OCI-LY1 (cell line): ENCODE results near the gene P2RY8.

Experiments used
- H2AFZ ChIP-seq: fragments of 200-600 bp; sonication (generic), shearing (Covaris generic); 2 replicates; pipeline ENCODE4 v1.6.0; 2014; ENCODE audit warnings: antibody characterized with exemption, mild to moderate bottlenecking, low read length
- H3F3A ChIP-seq: fragments of 200-600 bp; sonication (generic), shearing (Covaris generic); 2 replicates; pipeline ENCODE4 v1.6.0; 2014; ENCODE audit warnings: mild to moderate bottlenecking, antibody characterized with exemption, low read length, moderate library complexity; ENCODE audit not compliant: insufficient read depth
- H3K27ac ChIP-seq: fragments of 200-600 bp; sonication (generic); 2 replicates; pipeline ENCODE4 v1.5.1; 2014; ENCODE audit warnings: low read length, mixed run types, mild to moderate bottlenecking, low read depth; ENCODE audit not compliant: poor library complexity, severe bottlenecking
- H3K27me3 ChIP-seq: fragments of 200-600 bp; sonication (generic); 2 replicates; pipeline ENCODE4 v1.6.0; 2014; ENCODE audit warnings: antibody characterized with exemption, mild to moderate bottlenecking, low read length, moderate library complexity; ENCODE audit not compliant: insufficient read depth
- H3K36me3 ChIP-seq: fragments of 200-600 bp; sonication (generic); 2 replicates; pipeline ENCODE4 v1.6.1; 2014; ENCODE audit warnings: mild to moderate bottlenecking, antibody characterized with exemption, low read length, moderate library complexity, mixed read lengths; ENCODE audit not compliant: insufficient read depth
- H3K4me1 ChIP-seq: fragments of 200-600 bp; sonication (generic); 2 replicates; pipeline ENCODE4 v1.5.1; 2014; ENCODE audit warnings: mild to moderate bottlenecking, low read length, moderate library complexity; ENCODE audit not compliant: insufficient read depth, severe bottlenecking
- H3K4me2 ChIP-seq: fragments of 200-600 bp; sonication (generic), shearing (Covaris generic); 2 replicates; pipeline ENCODE4 v1.6.1; 2014; ENCODE audit warnings: low read length
- H3K4me3 ChIP-seq: fragments of 200-600 bp; sonication (generic); 2 replicates; pipeline ENCODE4 v1.5.1; 2014; ENCODE audit warnings: low read length, low read depth, mild to moderate bottlenecking, mixed read lengths; ENCODE audit not compliant: poor library complexity, severe bottlenecking
- H3K79me2 ChIP-seq: fragments of 200-600 bp; shearing (Covaris generic); 2 replicates; pipeline ENCODE4 v1.6.1; 2016; ENCODE audit warnings: mixed run types, low read length, mixed read lengths; ENCODE audit not compliant: insufficient read depth
- H3K9ac ChIP-seq: fragments of 200-600 bp; sonication (generic), shearing (Covaris generic); 2 replicates; pipeline ENCODE4 v1.6.1; 2014; ENCODE audit warnings: mild to moderate bottlenecking, low read length, mixed read lengths
- H3K9me2 ChIP-seq: fragments of 200-600 bp; sonication (generic), shearing (Covaris generic); 2 replicates; pipeline ENCODE4 v1.6.1; 2014; ENCODE audit warnings: low read depth, mild to moderate bottlenecking, low read length, mixed read lengths
- H3K9me3 ChIP-seq: fragments of 200-600 bp; shearing (Covaris generic); 2 replicates; pipeline ENCODE4 v1.6.1; 2014; ENCODE audit warnings: low read length, mixed read lengths
- H4K20me1 ChIP-seq: fragments of 200-600 bp; sonication (generic), shearing (Covaris generic); 2 replicates; pipeline ENCODE4 v1.6.0; 2016; ENCODE audit warnings: mild to moderate bottlenecking, low read length; ENCODE audit not compliant: insufficient read depth
- CTCF ChIP-seq: fragments of 200-600 bp; sonication (generic), shearing (Covaris generic); IDR thresholded peaks from 2 replicates; pipeline ENCODE4 v1.5.1; 2017; ENCODE audit warnings: mild to moderate bottlenecking, antibody characterized with exemption, low read length, moderate library complexity, mixed read lengths
- EZH2 ChIP-seq: fragments of 200-600 bp; sonication (generic), shearing (Covaris generic); IDR thresholded peaks from 2 replicates; pipeline ENCODE4 v1.8.0; 2017; ENCODE audit warnings: borderline replicate concordance, mixed run types, mild to moderate bottlenecking, antibody characterized with exemption, low read length, moderate library complexity, mixed read lengths

The P2RY8 gene

GRCh38 chrX:1451661-1452515 is 85.1 kb downstream of the P2RY8 start:
- Histone ChIP-seq H3K9ac (peak overlapping the region; percentile 93), H3K27me3 (no peaks in the 10 kb centered on the region), H3K4me2 (peak overlapping the region; percentile 90), H3K36me3 (peaks cover 30% of the 10 kb centered on the region), H3K9me3 (no peaks in the 10 kb centered on the region; the same call in 1 of the 2 replicates), H3F3A (no peaks in the 10 kb centered on the region), H4K20me1 (no peaks in the 10 kb centered on the region), H3K4me3 (peak overlapping the region; percentile 96), H3K27ac (peak overlapping the region; percentile 50), H3K4me1 (peaks cover 37% of the 10 kb centered on the region), H3K9me2 (no peaks in the 10 kb centered on the region), H3K79me2 (peaks cover 36% of the 10 kb centered on the region), H2AFZ (no peak overlapping the region)
- TF ChIP-seq CTCF, result no peak
- TF ChIP-seq EZH2, result no peak

GRCh38 chrX:1451251-1451660 is 85.7 kb downstream of the P2RY8 start:
- peaks cover 37% of the 10 kb centered on the region for H3K79me2 ChIP-seq
- peak overlapping the region; percentile 96 for H3K4me3 ChIP-seq
- no peaks in the 10 kb centered on the region for H4K20me1 ChIP-seq
- H3K4me1 ChIP-seq, result peaks cover 35% of the 10 kb centered on the region
- no peak for TF ChIP-seq EZH2
- no peak for TF ChIP-seq CTCF
- no peaks in the 10 kb centered on the region for H3F3A ChIP-seq
- peak overlapping the region; percentile 90 for H3K4me2 ChIP-seq
- no peaks in the 10 kb centered on the region for H3K27me3 ChIP-seq
- no peaks in the 10 kb centered on the region; the same call in 1 of the 2 replicates for H3K9me3 ChIP-seq
- no peak overlapping the region for H2AFZ ChIP-seq
- H3K27ac ChIP-seq, result no peak overlapping the region
- H3K9me2 ChIP-seq, result no peaks in the 10 kb centered on the region
- peak overlapping the region; percentile 93 for H3K9ac ChIP-seq
- H3K36me3 ChIP-seq, result peaks cover 30% of the 10 kb centered on the region

- TF ChIP-seq EZH2 (no peak), CTCF (no peak)
- H3K79me2 ChIP-seq, result peaks cover 37% of the 10 kb centered on the region
- peaks cover 34% of the 10 kb centered on the region for H3K36me3 ChIP-seq
- H3K27me3 ChIP-seq, result no peaks in the 10 kb centered on the region
- H4K20me1 ChIP-seq, result no peaks in the 10 kb centered on the region
- H3K27ac ChIP-seq, result no peak overlapping the region
- H3K4me3 ChIP-seq, result peak overlapping the region; percentile 96
- no peak overlapping the region; the same call in 1 of the 2 replicates for H3K9ac ChIP-seq
- H3K4me2 ChIP-seq, result peak overlapping the region; percentile 90
- no peak overlapping the region for H2AFZ ChIP-seq
- peaks cover 29% of the 10 kb centered on the region for H3K4me1 ChIP-seq
- no peaks in the 10 kb centered on the region; the same call in 1 of the 2 replicates for H3K9me3 ChIP-seq
- H3K9me2 ChIP-seq, result no peaks in the 10 kb centered on the region
- H3F3A ChIP-seq, result no peaks in the 10 kb centered on the region
Observed at GRCh38 chrX:1450361-1451161, 86.4 kb downstream of the P2RY8 start.
